Peyer's patch (tissue), 4 donors: ENCODE results near the gene ACTR3C.

ENCODE experiments used
- CTCF ChIP-seq, 6 experiments: fragments of 450-650 bp in 4 of 6; fragments of 200-600 bp in 2 of 6; sonication (generic) in 1 of 6; IDR thresholded peaks; one replicate each; pipeline ENCODE4 v1.5.1; 2017 to 2019; ENCODE audit warnings: antibody characterized with exemption in 6 of 6, mild to moderate bottlenecking in 3 of 6, moderate library complexity in 1 of 6
- POLR2A ChIP-seq, 2 donors: fragments of 450-650 bp; IDR thresholded peaks; one replicate each; pipeline ENCODE4 v1.5.1; 2017; ENCODE audit warnings: antibody characterized with exemption in 2 of 2, mild to moderate bottlenecking in 2 of 2, moderate library complexity in 2 of 2

GRCh38 chr7:150346922-150347321, 23.6 kb upstream of the ACTR3C start:
- TF ChIP-seq POLR2A (IDR thresholded peaks at IDR 0.05) (no peak), CTCF (IDR thresholded peaks at IDR 0.05) (no peak)
